Measurements from ENCODE around the gene MGAT5. TPM values are rescaled to one million over a fixed set of nuclear protein-coding genes. Genes with fewer than 3 reads are reported as not detected.

MGAT5 gene
- total RNA-seq, 1 experiment from 2014 or later = 34.0 TPM

GRCh38 chr2:134361648-134362047 is 107.8 kb downstream of the MGAT5 start (continued):
- no peak for TF ChIP-seq TCF7L2 (IDR thresholded peaks at IDR 0.05; ENCODE audit: borderline replicate concordance, extremely low read depth, insufficient read depth, insufficient read length)

- Histone ChIP-seq H2AFZ (ENCODE audit: low read depth, low read length, poor library complexity, severe bottlenecking) (no peak overlapping the region), H3K9ac (ENCODE audit: low read length) (no peak overlapping the region), H3K4me1 (ENCODE audit: control insufficient read depth in 1 of 2, insufficient read depth in 2 of 2, low read length in 2 of 2) (peaks cover 2 to 5% of the 10 kb centered on the region in 2 experiments; a peak in 2 of 4 replicates), H3K27me3 (ENCODE audit: insufficient read depth, low read length) (no peaks in the 10 kb centered on the region), H3K4me3 (replicated peaks in 1 of 2; ENCODE audit: low read depth in 1 of 2, low read length in 2 of 2) (no peak overlapping the region), H3K36me3 (ENCODE audit: control insufficient read depth in 1 of 2, insufficient read depth in 2 of 2, low read length in 2 of 2) (no peaks in the 10 kb centered on the region), H3K79me2 (ENCODE audit: insufficient read depth, low read length) (no peaks in the 10 kb centered on the region), H3K4me2 (ENCODE audit: low read length) (no peak overlapping the region), H4K20me1 (ENCODE audit: insufficient read depth) (no peaks in the 10 kb centered on the region), H3K9me3 (ENCODE audit: control insufficient read depth in 1 of 2, insufficient read depth in 1 of 2, low read depth in 1 of 2, low read length in 2 of 2) (no peaks in the 10 kb centered on the region), H3K27ac (ENCODE audit: low read depth, low read length) (no peak overlapping the region), H3K9me2 (ENCODE audit: insufficient read depth) (no peaks in the 10 kb centered on the region)
- ChIA-PET RAD21 (ENCODE audit: low non-redundant PET in 1 of 2, low total read pairs in 2 of 2, uncharacterized antibody in 2 of 2, unreplicated experiment in 2 of 2) (no interaction called here), POLR2A (no interaction called here), CTCF (no interaction called here)
- DNase-seq (ENCODE audit: low read depth, low spot score) (no peak), ATAC-seq (no peak)
- intact Hi-C loops (cut with micrococcal nuclease) = no loop called here
- BruUV-seq (replicated peaks) = no TSS peak
- TF ChIP-seq JUND (IDR thresholded peaks at IDR 0.05) (no peak), SP1 (IDR thresholded peaks at IDR 0.05; ENCODE audit: low read depth) (no peak), FOSL1 (IDR thresholded peaks at IDR 0.05; ENCODE audit: low read depth) (no peak), ZNF274 (IDR thresholded peaks at IDR 0.05; ENCODE audit: low read depth, low read length) (no peak), ZFX (IDR thresholded peaks at IDR 0.05) (no peak), ATF3 (IDR thresholded peaks at IDR 0.05) (no peak), EZH2phosphoT487 (IDR thresholded peaks at IDR 0.05; ENCODE audit: borderline replicate concordance) (no peak), SRF (IDR thresholded peaks at IDR 0.05; ENCODE audit: low read depth) (no peak), ELF1 (IDR thresholded peaks at IDR 0.05; ENCODE audit: borderline replicate concordance, low read depth) (no peak), POLR2AphosphoS5 (IDR thresholded peaks at IDR 0.05; ENCODE audit: low read depth, low read length) (no peak), SIN3A (IDR thresholded peaks at IDR 0.05; ENCODE audit: low read depth) (no peak), TCF7L2 (IDR thresholded peaks at IDR 0.05; ENCODE audit: borderline replicate concordance, extremely low read depth, insufficient read depth, insufficient read length) (no peak)
- TF ChIP-seq, protein P1, sequence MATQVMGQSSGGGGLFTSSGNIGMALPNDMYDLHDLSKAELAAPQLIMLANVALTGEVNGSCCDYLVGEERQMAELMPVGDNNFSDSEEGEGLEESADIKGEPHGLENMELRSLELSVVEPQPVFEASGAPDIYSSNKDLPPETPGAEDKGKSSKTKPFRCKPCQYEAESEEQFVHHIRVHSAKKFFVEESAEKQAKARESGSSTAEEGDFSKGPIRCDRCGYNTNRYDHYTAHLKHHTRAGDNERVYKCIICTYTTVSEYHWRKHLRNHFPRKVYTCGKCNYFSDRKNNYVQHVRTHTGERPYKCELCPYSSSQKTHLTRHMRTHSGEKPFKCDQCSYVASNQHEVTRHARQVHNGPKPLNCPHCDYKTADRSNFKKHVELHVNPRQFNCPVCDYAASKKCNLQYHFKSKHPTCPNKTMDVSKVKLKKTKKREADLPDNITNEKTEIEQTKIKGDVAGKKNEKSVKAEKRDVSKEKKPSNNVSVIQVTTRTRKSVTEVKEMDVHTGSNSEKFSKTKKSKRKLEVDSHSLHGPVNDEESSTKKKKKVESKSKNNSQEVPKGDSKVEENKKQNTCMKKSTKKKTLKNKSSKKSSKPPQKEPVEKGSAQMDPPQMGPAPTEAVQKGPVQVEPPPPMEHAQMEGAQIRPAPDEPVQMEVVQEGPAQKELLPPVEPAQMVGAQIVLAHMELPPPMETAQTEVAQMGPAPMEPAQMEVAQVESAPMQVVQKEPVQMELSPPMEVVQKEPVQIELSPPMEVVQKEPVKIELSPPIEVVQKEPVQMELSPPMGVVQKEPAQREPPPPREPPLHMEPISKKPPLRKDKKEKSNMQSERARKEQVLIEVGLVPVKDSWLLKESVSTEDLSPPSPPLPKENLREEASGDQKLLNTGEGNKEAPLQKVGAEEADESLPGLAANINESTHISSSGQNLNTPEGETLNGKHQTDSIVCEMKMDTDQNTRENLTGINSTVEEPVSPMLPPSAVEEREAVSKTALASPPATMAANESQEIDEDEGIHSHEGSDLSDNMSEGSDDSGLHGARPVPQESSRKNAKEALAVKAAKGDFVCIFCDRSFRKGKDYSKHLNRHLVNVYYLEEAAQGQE (IDR thresholded peaks at IDR 0.05; ENCODE audit: low read depth) = no peak
- TF ChIP-seq, protein P2, sequence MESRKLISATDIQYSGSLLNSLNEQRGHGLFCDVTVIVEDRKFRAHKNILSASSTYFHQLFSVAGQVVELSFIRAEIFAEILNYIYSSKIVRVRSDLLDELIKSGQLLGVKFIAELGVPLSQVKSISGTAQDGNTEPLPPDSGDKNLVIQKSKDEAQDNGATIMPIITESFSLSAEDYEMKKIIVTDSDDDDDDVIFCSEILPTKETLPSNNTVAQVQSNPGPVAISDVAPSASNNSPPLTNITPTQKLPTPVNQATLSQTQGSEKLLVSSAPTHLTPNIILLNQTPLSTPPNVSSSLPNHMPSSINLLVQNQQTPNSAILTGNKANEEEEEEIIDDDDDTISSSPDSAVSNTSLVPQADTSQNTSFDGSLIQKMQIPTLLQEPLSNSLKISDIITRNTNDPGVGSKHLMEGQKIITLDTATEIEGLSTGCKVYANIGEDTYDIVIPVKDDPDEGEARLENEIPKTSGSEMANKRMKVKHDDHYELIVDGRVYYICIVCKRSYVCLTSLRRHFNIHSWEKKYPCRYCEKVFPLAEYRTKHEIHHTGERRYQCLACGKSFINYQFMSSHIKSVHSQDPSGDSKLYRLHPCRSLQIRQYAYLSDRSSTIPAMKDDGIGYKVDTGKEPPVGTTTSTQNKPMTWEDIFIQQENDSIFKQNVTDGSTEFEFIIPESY (IDR thresholded peaks at IDR 0.05; ENCODE audit: extremely low read depth, insufficient replicate concordance, low read length) = no peak
Observed at GRCh38 chr2:134362152-134362668, 108.3 kb downstream of the MGAT5 start.

All from HCT116 (cell line).